GM23338 (cell line): Measurements from ENCODE around the gene CEND1. TPM values are rescaled to one million over a fixed set of nuclear protein-coding genes. Genes with fewer than 3 reads are reported as not detected.

Source experiments
- ATAC-seq: fragments of 200-7000 bp; cut with Tn5 transposase; 3 replicates; pipeline ENCODE4 v1.9.1; 2020
- DNase-seq: peaks from one replicate; pipeline ENCODE4 v3.0.0-alpha.2; 2015; ENCODE audit warnings: low spot score
- H2AFZ ChIP-seq: fragments of 200-600 bp; sonication (generic); 2 replicates; pipeline ENCODE4 v1.8.0; 2016; ENCODE audit warnings: antibody characterized with exemption, mild to moderate bottlenecking, moderate library complexity
- H3F3A ChIP-seq: fragments of 200-600 bp; sonication (generic); replicated peaks from 2 replicates; pipeline ENCODE4 v1.8.0; 2017; ENCODE audit warnings: antibody characterized with exemption, mixed run types, low read depth
- H3K27ac ChIP-seq: fragments of 200-600 bp; sonication (generic); 2 replicates; pipeline ENCODE4 v1.6.1; 2016; ENCODE audit warnings: low read depth
- H3K27me3 ChIP-seq: fragments of 200-600 bp; sonication (generic); 2 replicates; pipeline ENCODE4 v1.8.0; 2016; ENCODE audit warnings: mild to moderate bottlenecking, mixed run types, moderate library complexity; ENCODE audit not compliant: insufficient read depth
- H3K36me3 ChIP-seq: fragments of 200-600 bp; sonication (generic); 2 replicates; pipeline ENCODE4 v1.8.0; 2016; ENCODE audit warnings: mild to moderate bottlenecking; ENCODE audit not compliant: insufficient read depth
- H3K4me1 ChIP-seq: fragments of 200-600 bp; sonication (generic); 2 replicates; pipeline ENCODE4 v1.8.0; 2016; ENCODE audit warnings: mild to moderate bottlenecking, moderate library complexity; ENCODE audit not compliant: insufficient read depth
- H3K4me2 ChIP-seq: fragments of 200-600 bp; sonication (generic); 2 replicates; pipeline ENCODE4 v1.7.1; 2017; ENCODE audit warnings: mixed run types
- H3K4me3 ChIP-seq: fragments of 200-600 bp; sonication (generic); 2 replicates; pipeline ENCODE4 v1.6.1; 2016; ENCODE audit warnings: mixed run types
- H3K79me2 ChIP-seq: fragments of 200-600 bp; sonication (generic); replicated peaks from 2 replicates; pipeline ENCODE4 v1.8.0; 2017; ENCODE audit warnings: mild to moderate bottlenecking; ENCODE audit not compliant: insufficient read depth
- H3K9me2 ChIP-seq: fragments of 200-600 bp; sonication (generic); 2 replicates; pipeline ENCODE4 v1.8.0; 2017; ENCODE audit not compliant: insufficient read depth
- H4K20me1 ChIP-seq: fragments of 200-600 bp; sonication (generic); replicated peaks from 2 replicates; pipeline ENCODE4 v1.8.0; 2017; ENCODE audit warnings: mild to moderate bottlenecking; ENCODE audit not compliant: insufficient read depth
- H3K27ac Mint-ChIP-seq: 2 replicates; pipeline ENCODE4 v1.8.0; 2020; ENCODE audit warnings: inconsistent platforms, mild to moderate bottlenecking, moderate library complexity, mixed read lengths
- H3K27me3 Mint-ChIP-seq: 3 replicates; pipeline ENCODE4 v1.8.0; 2022; ENCODE audit warnings: low read depth, mild to moderate bottlenecking, moderate library complexity, mixed read lengths, inconsistent platforms; ENCODE audit not compliant: insufficient read depth, poor library complexity
- H3K36me3 Mint-ChIP-seq: 3 replicates; pipeline ENCODE4 v1.8.0; 2021; ENCODE audit warnings: low read depth, mild to moderate bottlenecking, inconsistent platforms, moderate library complexity, mixed read lengths
- H3K4me1 Mint-ChIP-seq: 3 replicates; pipeline ENCODE4 v1.8.0; 2020; ENCODE audit warnings: mild to moderate bottlenecking, inconsistent platforms, mixed read lengths
- H3K4me3 Mint-ChIP-seq: 3 replicates; pipeline ENCODE4 v1.8.0; 2021; ENCODE audit warnings: moderate library complexity, mild to moderate bottlenecking, inconsistent platforms, mixed read lengths
- H3K9me3 Mint-ChIP-seq: 3 replicates; pipeline ENCODE4 v1.8.0; 2020; ENCODE audit warnings: moderate library complexity, mild to moderate bottlenecking, inconsistent platforms, mixed read lengths
- CREB1 ChIP-seq: fragments of 250-450 bp; sonication (Bioruptor Pico); IDR thresholded peaks from 2 replicates; pipeline ENCODE4 v1.5.0; 2020; ENCODE audit warnings: low read depth, mild to moderate bottlenecking, moderate library complexity
- EZH2 ChIP-seq: fragments of 200-600 bp; sonication (generic); IDR thresholded peaks from one replicate; pipeline ENCODE4 v1.8.0; 2017; ENCODE audit warnings: antibody characterized with exemption, mild to moderate bottlenecking, low read depth; ENCODE audit not compliant: unreplicated experiment
- EZH2phosphoT487 ChIP-seq: fragments of 200-600 bp; sonication (generic); IDR thresholded peaks from one replicate; pipeline ENCODE4 v1.8.1; 2018; ENCODE audit warnings: antibody characterized with exemption; ENCODE audit not compliant: unreplicated experiment
- JUNB ChIP-seq: IDR thresholded peaks from one replicate; pipeline ENCODE4 v1.6.1; 2016; ENCODE audit warnings: antibody characterized with exemption; ENCODE audit not compliant: unreplicated experiment
- NANOG ChIP-seq: IDR thresholded peaks from 2 replicates; pipeline ENCODE4 v1.6.1; 2016; ENCODE audit warnings: antibody characterized with exemption, borderline replicate concordance
- POLR2AphosphoS5 ChIP-seq: IDR thresholded peaks from 2 replicates; pipeline ENCODE4 v1.6.1; 2016; ENCODE audit warnings: antibody characterized with exemption, low read depth
- STAT1 ChIP-seq: IDR thresholded peaks from one replicate; pipeline ENCODE4 v1.6.1; 2016; ENCODE audit warnings: antibody characterized with exemption; ENCODE audit not compliant: unreplicated experiment
- ZNF114 ChIP-seq: fragments of 250-450 bp; sonication (Bioruptor Pico); IDR thresholded peaks from 2 replicates; pipeline ENCODE4 v1.5.0; 2020; ENCODE audit warnings: mild to moderate bottlenecking, moderate library complexity
- ZNF331 ChIP-seq: fragments of 250-450 bp; sonication (Bioruptor Pico); IDR thresholded peaks from 2 replicates; pipeline ENCODE4 v1.5.0; 2020; ENCODE audit warnings: low read depth, mild to moderate bottlenecking, moderate library complexity
- polyA plus RNA-seq: library from polyadenylated mRNA; unstranded; fragments of >200 nt; fragmentation: Nextera tagmentation; extraction: Ambion mirVana; gene quantifications from 2 replicates; pipeline ENCODE4 v1.2.1, GENCODE V29; 2016
- total RNA-seq: library from RNA; depleted of rRNA; stranded (reverse); fragments of >200 nt; shearing (Covaris generic); gene quantifications from 2 replicates; pipeline ENCODE4 v1.2.3, GENCODE V29; 2014
- TF ChIP-seq, protein P1 (sequence below): fragments of 250-450 bp; sonication (Bioruptor Pico); IDR thresholded peaks from 2 replicates; pipeline ENCODE4 v1.5.0; 2020; ENCODE audit warnings: mild to moderate bottlenecking, moderate library complexity
- TF ChIP-seq, protein P2 (sequence below): IDR thresholded peaks from 2 replicates; pipeline ENCODE4 v1.6.1; 2016; ENCODE audit warnings: antibody characterized with exemption
- TF ChIP-seq, protein P3 (sequence below), 2 experiments: fragments of 200-600 bp in 1 of 2; sonication (generic) in 1 of 2; conservative IDR thresholded peaks; 2 replicates each; pipeline versions ENCODE4 v1.5.1 to v1.6.1; 2016 to 2017; ENCODE audit warnings: antibody characterized with exemption in 2 of 2, low read depth in 2 of 2, mild to moderate bottlenecking in 2 of 2, moderate library complexity in 1 of 2
- TF ChIP-seq, protein P4 (sequence below): IDR thresholded peaks from one replicate; pipeline ENCODE4 v1.6.1; 2018; ENCODE audit warnings: antibody characterized with exemption; ENCODE audit not compliant: unreplicated experiment

The CEND1 gene
- total and polyA plus RNA-seq, 2 experiments from 2014 or later, result 4.8 to 5.5 TPM

DNA sequence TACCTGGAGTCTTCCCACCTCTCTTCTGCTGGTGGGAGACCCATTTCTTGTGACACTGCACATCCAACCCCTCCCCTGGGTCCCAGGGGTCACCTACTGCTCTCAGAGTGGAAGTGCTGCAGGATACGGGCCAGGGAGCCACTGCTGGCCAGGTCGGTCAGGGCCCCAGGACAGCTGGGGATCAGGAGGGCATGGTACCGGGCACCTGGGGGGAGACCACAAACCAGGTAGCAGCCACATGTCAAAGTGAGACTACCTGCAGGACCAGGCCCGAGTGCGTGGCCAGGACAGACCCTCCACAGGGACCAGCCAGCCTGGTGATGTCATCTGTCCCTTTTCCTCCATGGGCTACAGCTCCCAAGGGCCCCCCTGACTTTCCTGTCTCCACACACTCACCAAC, 16.5 kb downstream of the CEND1 start:
- H3K36me3 Mint-ChIP-seq, result peaks cover 27% of the 10 kb centered on the region
- peaks cover 10% of the 10 kb centered on the region for H3K4me1 Mint-ChIP-seq
- ATAC-seq (no peak), DNase-seq (no peak)
- peaks cover 5% of the 10 kb centered on the region; the same call in 1 of the 2 replicates for H3K36me3 ChIP-seq
- peaks cover 24% of the 10 kb centered on the region for H4K20me1 ChIP-seq
- H3K4me2 ChIP-seq, result no peak overlapping the region
- no peaks in the 10 kb centered on the region for H3K9me2 ChIP-seq
- no peak overlapping the region for H3K27ac Mint-ChIP-seq
- no peak overlapping the region for H3K4me3 ChIP-seq
- no peak overlapping the region for H2AFZ ChIP-seq
- peaks cover 14% of the 10 kb centered on the region for H3K27me3 Mint-ChIP-seq
- H3K4me3 Mint-ChIP-seq, result no peak overlapping the region
- no peaks in the 10 kb centered on the region for H3K27me3 ChIP-seq
- H3K4me1 ChIP-seq, result peaks cover 11% of the 10 kb centered on the region; the same call in 1 of the 2 replicates
- H3K27ac ChIP-seq, result no peak overlapping the region
- TF ChIP-seq ZNF114 (CRISPR knock-in tag), result no peak
- TF ChIP-seq, protein P1, sequence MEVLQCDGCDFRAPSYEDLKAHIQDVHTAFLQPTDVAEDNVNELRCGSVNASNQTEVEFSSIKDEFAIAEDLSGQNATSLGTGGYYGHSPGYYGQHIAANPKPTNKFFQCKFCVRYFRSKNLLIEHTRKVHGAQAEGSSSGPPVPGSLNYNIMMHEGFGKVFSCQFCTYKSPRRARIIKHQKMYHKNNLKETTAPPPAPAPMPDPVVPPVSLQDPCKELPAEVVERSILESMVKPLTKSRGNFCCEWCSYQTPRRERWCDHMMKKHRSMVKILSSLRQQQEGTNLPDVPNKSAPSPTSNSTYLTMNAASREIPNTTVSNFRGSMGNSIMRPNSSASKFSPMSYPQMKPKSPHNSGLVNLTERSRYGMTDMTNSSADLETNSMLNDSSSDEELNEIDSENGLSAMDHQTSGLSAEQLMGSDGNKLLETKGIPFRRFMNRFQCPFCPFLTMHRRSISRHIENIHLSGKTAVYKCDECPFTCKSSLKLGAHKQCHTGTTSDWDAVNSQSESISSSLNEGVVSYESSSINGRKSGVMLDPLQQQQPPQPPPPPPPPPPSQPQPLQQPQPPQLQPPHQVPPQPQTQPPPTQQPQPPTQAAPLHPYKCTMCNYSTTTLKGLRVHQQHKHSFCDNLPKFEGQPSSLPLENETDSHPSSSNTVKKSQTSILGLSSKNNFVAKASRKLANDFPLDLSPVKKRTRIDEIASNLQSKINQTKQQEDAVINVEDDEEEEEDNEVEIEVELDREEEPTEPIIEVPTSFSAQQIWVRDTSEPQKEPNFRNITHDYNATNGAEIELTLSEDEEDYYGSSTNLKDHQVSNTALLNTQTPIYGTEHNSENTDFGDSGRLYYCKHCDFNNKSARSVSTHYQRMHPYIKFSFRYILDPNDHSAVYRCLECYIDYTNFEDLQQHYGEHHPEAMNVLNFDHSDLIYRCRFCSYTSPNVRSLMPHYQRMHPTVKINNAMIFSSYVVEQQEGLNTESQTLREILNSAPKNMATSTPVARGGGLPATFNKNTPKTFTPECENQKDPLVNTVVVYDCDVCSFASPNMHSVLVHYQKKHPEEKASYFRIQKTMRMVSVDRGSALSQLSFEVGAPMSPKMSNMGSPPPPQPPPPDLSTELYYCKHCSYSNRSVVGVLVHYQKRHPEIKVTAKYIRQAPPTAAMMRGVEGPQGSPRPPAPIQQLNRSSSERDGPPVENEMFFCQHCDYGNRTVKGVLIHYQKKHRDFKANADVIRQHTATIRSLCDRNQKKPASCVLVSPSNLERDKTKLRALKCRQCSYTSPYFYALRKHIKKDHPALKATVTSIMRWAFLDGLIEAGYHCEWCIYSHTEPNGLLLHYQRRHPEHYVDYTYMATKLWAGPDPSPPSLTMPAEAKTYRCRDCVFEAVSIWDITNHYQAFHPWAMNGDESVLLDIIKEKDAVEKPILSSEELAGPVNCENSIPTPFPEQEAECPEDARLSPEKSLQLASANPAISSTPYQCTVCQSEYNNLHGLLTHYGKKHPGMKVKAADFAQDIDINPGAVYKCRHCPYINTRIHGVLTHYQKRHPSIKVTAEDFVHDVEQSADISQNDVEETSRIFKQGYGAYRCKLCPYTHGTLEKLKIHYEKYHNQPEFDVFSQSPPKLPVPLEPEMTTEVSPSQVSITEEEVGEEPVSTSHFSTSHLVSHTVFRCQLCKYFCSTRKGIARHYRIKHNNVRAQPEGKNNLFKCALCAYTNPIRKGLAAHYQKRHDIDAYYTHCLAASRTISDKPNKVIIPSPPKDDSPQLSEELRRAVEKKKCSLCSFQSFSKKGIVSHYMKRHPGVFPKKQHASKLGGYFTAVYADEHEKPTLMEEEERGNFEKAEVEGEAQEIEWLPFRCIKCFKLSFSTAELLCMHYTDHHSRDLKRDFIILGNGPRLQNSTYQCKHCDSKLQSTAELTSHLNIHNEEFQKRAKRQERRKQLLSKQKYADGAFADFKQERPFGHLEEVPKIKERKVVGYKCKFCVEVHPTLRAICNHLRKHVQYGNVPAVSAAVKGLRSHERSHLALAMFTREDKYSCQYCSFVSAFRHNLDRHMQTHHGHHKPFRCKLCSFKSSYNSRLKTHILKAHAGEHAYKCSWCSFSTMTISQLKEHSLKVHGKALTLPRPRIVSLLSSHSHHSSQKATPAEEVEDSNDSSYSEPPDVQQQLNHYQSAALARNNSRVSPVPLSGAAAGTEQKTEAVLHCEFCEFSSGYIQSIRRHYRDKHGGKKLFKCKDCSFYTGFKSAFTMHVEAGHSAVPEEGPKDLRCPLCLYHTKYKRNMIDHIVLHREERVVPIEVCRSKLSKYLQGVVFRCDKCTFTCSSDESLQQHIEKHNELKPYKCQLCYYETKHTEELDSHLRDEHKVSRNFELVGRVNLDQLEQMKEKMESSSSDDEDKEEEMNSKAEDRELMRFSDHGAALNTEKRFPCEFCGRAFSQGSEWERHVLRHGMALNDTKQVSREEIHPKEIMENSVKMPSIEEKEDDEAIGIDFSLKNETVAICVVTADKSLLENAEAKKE, result no peak
- TF ChIP-seq, protein P2, sequence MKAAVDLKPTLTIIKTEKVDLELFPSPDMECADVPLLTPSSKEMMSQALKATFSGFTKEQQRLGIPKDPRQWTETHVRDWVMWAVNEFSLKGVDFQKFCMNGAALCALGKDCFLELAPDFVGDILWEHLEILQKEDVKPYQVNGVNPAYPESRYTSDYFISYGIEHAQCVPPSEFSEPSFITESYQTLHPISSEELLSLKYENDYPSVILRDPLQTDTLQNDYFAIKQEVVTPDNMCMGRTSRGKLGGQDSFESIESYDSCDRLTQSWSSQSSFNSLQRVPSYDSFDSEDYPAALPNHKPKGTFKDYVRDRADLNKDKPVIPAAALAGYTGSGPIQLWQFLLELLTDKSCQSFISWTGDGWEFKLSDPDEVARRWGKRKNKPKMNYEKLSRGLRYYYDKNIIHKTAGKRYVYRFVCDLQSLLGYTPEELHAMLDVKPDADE, result no peak
- no peak for TF ChIP-seq NANOG
- TF ChIP-seq, protein P3, sequence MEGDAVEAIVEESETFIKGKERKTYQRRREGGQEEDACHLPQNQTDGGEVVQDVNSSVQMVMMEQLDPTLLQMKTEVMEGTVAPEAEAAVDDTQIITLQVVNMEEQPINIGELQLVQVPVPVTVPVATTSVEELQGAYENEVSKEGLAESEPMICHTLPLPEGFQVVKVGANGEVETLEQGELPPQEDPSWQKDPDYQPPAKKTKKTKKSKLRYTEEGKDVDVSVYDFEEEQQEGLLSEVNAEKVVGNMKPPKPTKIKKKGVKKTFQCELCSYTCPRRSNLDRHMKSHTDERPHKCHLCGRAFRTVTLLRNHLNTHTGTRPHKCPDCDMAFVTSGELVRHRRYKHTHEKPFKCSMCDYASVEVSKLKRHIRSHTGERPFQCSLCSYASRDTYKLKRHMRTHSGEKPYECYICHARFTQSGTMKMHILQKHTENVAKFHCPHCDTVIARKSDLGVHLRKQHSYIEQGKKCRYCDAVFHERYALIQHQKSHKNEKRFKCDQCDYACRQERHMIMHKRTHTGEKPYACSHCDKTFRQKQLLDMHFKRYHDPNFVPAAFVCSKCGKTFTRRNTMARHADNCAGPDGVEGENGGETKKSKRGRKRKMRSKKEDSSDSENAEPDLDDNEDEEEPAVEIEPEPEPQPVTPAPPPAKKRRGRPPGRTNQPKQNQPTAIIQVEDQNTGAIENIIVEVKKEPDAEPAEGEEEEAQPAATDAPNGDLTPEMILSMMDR (conservative IDR thresholded peaks at IDR 0.05; ENCODE audit: low read depth in 2 of 2), result no peak
- TF ChIP-seq, protein P4, sequence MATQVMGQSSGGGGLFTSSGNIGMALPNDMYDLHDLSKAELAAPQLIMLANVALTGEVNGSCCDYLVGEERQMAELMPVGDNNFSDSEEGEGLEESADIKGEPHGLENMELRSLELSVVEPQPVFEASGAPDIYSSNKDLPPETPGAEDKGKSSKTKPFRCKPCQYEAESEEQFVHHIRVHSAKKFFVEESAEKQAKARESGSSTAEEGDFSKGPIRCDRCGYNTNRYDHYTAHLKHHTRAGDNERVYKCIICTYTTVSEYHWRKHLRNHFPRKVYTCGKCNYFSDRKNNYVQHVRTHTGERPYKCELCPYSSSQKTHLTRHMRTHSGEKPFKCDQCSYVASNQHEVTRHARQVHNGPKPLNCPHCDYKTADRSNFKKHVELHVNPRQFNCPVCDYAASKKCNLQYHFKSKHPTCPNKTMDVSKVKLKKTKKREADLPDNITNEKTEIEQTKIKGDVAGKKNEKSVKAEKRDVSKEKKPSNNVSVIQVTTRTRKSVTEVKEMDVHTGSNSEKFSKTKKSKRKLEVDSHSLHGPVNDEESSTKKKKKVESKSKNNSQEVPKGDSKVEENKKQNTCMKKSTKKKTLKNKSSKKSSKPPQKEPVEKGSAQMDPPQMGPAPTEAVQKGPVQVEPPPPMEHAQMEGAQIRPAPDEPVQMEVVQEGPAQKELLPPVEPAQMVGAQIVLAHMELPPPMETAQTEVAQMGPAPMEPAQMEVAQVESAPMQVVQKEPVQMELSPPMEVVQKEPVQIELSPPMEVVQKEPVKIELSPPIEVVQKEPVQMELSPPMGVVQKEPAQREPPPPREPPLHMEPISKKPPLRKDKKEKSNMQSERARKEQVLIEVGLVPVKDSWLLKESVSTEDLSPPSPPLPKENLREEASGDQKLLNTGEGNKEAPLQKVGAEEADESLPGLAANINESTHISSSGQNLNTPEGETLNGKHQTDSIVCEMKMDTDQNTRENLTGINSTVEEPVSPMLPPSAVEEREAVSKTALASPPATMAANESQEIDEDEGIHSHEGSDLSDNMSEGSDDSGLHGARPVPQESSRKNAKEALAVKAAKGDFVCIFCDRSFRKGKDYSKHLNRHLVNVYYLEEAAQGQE, result no peak
- no peak for TF ChIP-seq CREB1 (CRISPR knock-in tag)
- no peak for TF ChIP-seq JUNB
- no peak for TF ChIP-seq ZNF331 (CRISPR knock-in tag)
- no peak for TF ChIP-seq STAT1
- no peak for TF ChIP-seq EZH2phosphoT487
- TF ChIP-seq EZH2, result no peak
- TF ChIP-seq POLR2AphosphoS5, result no peak
- no peaks in the 10 kb centered on the region for H3K9me3 Mint-ChIP-seq
- H3F3A ChIP-seq, result peaks cover 4% of the 10 kb centered on the region; the same call in 1 of the 2 replicates
- H3K79me2 ChIP-seq, result peaks cover 40% of the 10 kb centered on the region
